ENCODE results near the gene PRM1. TPM values are rescaled to one million over a fixed set of nuclear protein-coding genes. Genes with fewer than 3 reads are reported as not detected.

The PRM1 gene
- total RNA-seq, 1 experiment from 2014 or later, result not detected

DNA sequence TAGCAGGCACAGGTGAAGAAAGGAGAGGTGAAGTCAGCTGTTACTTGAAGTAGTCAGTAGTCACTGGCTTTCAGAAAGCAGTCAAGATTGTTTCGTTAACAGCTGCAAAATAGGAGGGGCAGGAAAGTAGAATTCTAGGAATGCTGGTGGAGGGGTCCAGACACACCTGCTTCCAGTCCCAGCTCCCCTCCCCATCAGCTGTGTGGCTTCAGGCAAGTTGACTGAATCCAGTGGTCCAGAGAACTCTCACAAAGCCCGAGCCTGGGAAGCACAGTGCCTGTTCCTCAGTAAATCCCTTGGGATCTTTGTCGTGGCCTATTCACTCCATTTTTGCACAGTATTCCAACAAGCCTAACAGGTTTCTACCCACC, 20.5 kb downstream of the PRM1 start:
- peaks cover 7% of the 10 kb centered on the region; the same call in 1 of the 2 replicates for H3F3A ChIP-seq (ENCODE audit: insufficient read depth, low read depth)
- H3K27me3 ChIP-seq (ENCODE audit: insufficient read depth, low read depth), result no peaks in the 10 kb centered on the region
- H2AFZ ChIP-seq, result no peak overlapping the region
- H3K36me3 ChIP-seq (ENCODE audit: low read depth), result no peaks in the 10 kb centered on the region
- H3K79me2 ChIP-seq (ENCODE audit: low read depth), result no peaks in the 10 kb centered on the region
- peaks cover 10% of the 10 kb centered on the region for H3K4me1 ChIP-seq (replicated peaks; ENCODE audit: insufficient read depth)
- no peaks in the 10 kb centered on the region for H4K20me1 ChIP-seq (ENCODE audit: insufficient read depth)
- ChIA-PET POLR2A (ENCODE audit: unreplicated experiment) (interaction anchor here (0.5 to 0.7 kb wide), 2 partner anchors 56 to 220 kb away, joined by 3 to 10 read pairs; no protein-coding TSS in a partner anchor), CTCF (interaction anchor here (0.7 kb wide), 1 partner anchor 646 kb away, joined by 7 read pairs; no protein-coding TSS in a partner anchor)
- H3K9me3 ChIP-seq (ENCODE audit: insufficient read depth, low read depth), result no peaks in the 10 kb centered on the region
- intact Hi-C loops (cut with micrococcal nuclease; ENCODE audit: unreplicated experiment), result no loop called here
- no TSS peak for BruUV-seq (replicated peaks)
- no peak overlapping the region for H3K4me2 ChIP-seq
- H3K4me3 ChIP-seq, result no peak overlapping the region
- no peak overlapping the region for H3K27ac ChIP-seq
- TF ChIP-seq EZH2 (IDR thresholded peaks at IDR 0.05; ENCODE audit: low read depth), result no peak
- TF ChIP-seq, protein P1, sequence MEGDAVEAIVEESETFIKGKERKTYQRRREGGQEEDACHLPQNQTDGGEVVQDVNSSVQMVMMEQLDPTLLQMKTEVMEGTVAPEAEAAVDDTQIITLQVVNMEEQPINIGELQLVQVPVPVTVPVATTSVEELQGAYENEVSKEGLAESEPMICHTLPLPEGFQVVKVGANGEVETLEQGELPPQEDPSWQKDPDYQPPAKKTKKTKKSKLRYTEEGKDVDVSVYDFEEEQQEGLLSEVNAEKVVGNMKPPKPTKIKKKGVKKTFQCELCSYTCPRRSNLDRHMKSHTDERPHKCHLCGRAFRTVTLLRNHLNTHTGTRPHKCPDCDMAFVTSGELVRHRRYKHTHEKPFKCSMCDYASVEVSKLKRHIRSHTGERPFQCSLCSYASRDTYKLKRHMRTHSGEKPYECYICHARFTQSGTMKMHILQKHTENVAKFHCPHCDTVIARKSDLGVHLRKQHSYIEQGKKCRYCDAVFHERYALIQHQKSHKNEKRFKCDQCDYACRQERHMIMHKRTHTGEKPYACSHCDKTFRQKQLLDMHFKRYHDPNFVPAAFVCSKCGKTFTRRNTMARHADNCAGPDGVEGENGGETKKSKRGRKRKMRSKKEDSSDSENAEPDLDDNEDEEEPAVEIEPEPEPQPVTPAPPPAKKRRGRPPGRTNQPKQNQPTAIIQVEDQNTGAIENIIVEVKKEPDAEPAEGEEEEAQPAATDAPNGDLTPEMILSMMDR (conservative IDR thresholded peaks at IDR 0.05), result no peak
- H3K9me2 ChIP-seq (ENCODE audit: insufficient read depth), result no peaks in the 10 kb centered on the region
- DNase-seq, result no peak

DNA sequence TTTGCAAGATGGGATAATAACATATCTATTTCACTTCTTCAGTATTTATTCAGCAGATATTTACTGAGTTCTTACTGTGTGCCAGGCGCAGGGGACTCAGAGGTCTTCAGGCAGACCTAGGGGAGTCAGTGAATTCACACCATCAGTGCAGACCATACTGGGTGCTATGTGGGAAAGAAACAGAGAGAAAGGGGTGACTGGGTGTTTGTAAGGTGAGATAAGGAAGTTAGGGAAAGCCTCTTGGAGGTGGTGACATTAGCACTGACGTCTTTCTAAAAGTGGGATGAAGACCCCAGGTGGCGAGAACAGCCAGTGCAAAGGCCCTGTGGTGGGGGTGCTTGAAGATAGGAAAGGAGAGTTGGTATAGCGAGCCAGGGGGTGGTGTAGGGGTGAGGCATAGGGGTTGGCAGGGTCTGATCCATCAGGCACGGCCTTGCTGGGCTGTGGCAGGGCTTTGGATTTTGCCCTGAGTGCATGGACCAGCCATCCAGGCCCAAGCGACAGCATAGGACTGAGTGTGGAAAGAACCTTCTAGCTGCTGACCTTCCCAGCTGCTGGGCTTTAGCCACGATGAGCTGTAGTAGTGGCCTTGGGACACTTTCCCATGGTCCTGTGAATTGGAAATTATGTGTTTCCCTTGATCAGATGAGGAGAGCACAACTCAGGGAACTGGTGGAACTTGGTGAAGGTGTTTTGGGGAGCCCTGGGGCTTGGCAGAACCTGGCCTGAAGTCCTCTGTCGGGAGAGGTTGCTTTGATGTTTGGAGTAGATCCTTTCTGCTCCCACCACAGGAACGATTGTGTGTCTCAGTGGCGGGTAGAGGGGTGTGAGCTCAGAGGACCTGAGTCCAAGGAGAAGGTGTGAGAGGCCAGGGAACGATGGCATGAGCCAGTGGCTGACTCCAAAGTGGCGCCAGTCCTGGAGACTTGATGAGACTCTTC, 21.2 kb downstream of the PRM1 start:
- H3K27ac ChIP-seq, result no peak overlapping the region
- intact Hi-C loops (cut with micrococcal nuclease; ENCODE audit: unreplicated experiment), result loop anchor here (5.0 to 10.0 kb wide), 3 partner anchors 37 to 205 kb away; no protein-coding TSS in a partner anchor
- H3K79me2 ChIP-seq (ENCODE audit: low read depth), result no peaks in the 10 kb centered on the region
- POLR2A ChIA-PET (ENCODE audit: unreplicated experiment), result interaction anchor here (0.5 to 0.7 kb wide), 2 partner anchors 57 to 219 kb away, joined by 3 to 10 read pairs; no protein-coding TSS in a partner anchor
- no peak for DNase-seq
- H3K36me3 ChIP-seq (ENCODE audit: low read depth), result no peaks in the 10 kb centered on the region
- CTCF ChIA-PET, result interaction anchor here (1.3 kb wide), 2 partner anchors 37 to 276 kb away, joined by 3 to 4 read pairs; no protein-coding TSS in a partner anchor
- no peak for TF ChIP-seq EZH2 (IDR thresholded peaks at IDR 0.05; ENCODE audit: low read depth)
- H2AFZ ChIP-seq, result no peak overlapping the region
- no peaks in the 10 kb centered on the region for H3K9me2 ChIP-seq (ENCODE audit: insufficient read depth)
- no TSS peak for BruUV-seq (replicated peaks)
- H3K4me3 ChIP-seq, result no peak overlapping the region
- H3F3A ChIP-seq (ENCODE audit: insufficient read depth, low read depth), result peaks cover 7% of the 10 kb centered on the region; the same call in 1 of the 2 replicates
- no peaks in the 10 kb centered on the region for H4K20me1 ChIP-seq (ENCODE audit: insufficient read depth)
- H3K9me3 ChIP-seq (ENCODE audit: insufficient read depth, low read depth), result no peaks in the 10 kb centered on the region
- H3K27me3 ChIP-seq (ENCODE audit: insufficient read depth, low read depth), result no peaks in the 10 kb centered on the region
- no peak overlapping the region for H3K4me2 ChIP-seq
- peaks cover 10% of the 10 kb centered on the region for H3K4me1 ChIP-seq (replicated peaks; ENCODE audit: insufficient read depth)

DNA sequence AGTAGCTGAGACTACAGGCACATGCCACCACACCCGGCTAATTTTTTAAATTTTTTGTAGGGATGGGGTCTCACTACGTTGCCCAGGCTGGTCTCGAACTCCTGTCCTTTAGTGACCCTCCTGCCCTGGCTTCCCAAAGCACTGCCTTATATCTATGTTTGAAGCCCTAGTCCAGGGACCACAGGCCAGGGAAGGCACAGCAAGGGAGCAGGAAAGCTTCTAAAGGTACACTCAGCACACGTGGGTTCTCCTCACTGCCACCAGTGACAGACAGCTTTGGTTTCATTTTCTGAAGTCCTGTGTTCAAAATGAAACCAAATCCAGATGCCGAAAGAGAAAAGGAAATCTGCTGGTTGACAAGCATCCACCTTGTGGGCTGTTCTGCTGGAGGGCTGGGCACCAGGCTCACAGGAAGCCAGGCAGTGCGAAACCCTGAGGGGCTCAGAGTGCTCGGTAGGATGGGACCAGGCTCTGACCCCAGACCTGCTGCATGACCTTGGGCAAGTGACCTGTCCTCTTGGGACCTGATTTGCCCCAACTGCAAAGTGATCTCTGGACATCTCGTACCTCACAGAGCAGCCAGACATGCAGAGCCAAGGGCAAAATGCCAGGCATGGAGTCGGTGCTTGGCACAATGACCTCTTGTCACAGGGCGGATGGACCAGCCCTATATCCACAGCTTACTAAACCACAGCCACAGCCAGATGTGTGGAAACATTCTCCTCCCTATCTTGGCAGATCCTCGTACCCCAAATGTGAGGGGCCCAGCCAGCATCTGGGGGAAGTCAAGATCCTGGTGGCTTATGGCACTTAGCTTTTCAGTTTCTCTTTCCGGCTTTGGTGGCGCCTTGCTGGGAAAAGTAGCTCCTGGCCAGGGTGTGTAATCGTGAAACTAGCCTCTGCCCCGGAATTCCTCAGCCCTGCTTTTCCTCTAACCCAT, 22.3 kb downstream of the PRM1 start:
- H3K9me2 ChIP-seq (ENCODE audit: insufficient read depth), result no peaks in the 10 kb centered on the region
- intact Hi-C loops (cut with micrococcal nuclease; ENCODE audit: unreplicated experiment), result loop anchor here (5.0 to 10.0 kb wide), 3 partner anchors 38 to 204 kb away; no protein-coding TSS in a partner anchor
- no peak overlapping the region for H3K4me2 ChIP-seq
- BruUV-seq (replicated peaks), result no TSS peak
- no peaks in the 10 kb centered on the region for H3K27me3 ChIP-seq (ENCODE audit: insufficient read depth, low read depth)
- no peaks in the 10 kb centered on the region for H3K9me3 ChIP-seq (ENCODE audit: insufficient read depth, low read depth)
- no peaks in the 10 kb centered on the region for H3K36me3 ChIP-seq (ENCODE audit: low read depth)
- no peak overlapping the region for H3K27ac ChIP-seq
- H3K4me3 ChIP-seq, result no peak overlapping the region
- peaks cover 19% of the 10 kb centered on the region for H3K4me1 ChIP-seq (replicated peaks; ENCODE audit: insufficient read depth)
- peaks cover 7% of the 10 kb centered on the region; the same call in 1 of the 2 replicates for H3F3A ChIP-seq (ENCODE audit: insufficient read depth, low read depth)
- DNase-seq, result no peak
- POLR2A ChIA-PET (ENCODE audit: unreplicated experiment), result no interaction called here
- no peak overlapping the region for H2AFZ ChIP-seq
- no peaks in the 10 kb centered on the region for H3K79me2 ChIP-seq (ENCODE audit: low read depth)
- TF ChIP-seq EZH2 (IDR thresholded peaks at IDR 0.05; ENCODE audit: low read depth), result no peak
- TF ChIP-seq, protein P1 (conservative IDR thresholded peaks at IDR 0.05), result no peak
- no peaks in the 10 kb centered on the region for H4K20me1 ChIP-seq (ENCODE audit: insufficient read depth)
- CTCF ChIA-PET, result interaction anchor here (1.3 kb wide), 2 partner anchors 38 to 275 kb away, joined by 3 to 4 read pairs; no protein-coding TSS in a partner anchor

Data from PC-9 (cell line).